Stromal cell of bone marrow (primary cell): ENCODE data around the gene BLZF1.
"Not testable (repeated sequence)": the region's sequence is repeated elsewhere in the genome, so short reads cannot be mapped to it uniquely, and the experiment has no call there.

ENCODE experiments used
- DNase-seq: peaks from one replicate; pipeline ENCODE4 v3.0.0-alpha.2; 2012; ENCODE audit warnings: low read depth

Gene BLZF1

DNA sequence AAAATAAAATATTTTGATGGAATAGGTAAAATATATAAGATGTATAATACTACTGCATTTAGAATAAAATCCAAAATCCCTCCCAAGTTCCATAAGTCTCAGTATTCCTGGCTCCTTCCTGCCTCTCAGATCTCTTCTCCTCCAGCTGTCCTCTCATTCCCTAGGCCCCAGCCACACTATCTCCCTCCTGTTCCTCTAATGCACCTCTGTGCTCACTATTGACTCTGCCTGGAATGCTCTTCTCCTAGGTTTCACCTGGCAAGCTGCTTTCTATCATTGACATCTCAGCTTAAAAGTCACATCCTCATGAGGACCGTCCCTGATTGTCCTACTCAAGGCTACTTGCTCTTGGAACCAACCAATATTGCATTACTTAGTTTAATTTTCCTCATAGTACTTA is 7.6 kb upstream of the BLZF1 start:
- DNase-seq = no peak

DNA sequence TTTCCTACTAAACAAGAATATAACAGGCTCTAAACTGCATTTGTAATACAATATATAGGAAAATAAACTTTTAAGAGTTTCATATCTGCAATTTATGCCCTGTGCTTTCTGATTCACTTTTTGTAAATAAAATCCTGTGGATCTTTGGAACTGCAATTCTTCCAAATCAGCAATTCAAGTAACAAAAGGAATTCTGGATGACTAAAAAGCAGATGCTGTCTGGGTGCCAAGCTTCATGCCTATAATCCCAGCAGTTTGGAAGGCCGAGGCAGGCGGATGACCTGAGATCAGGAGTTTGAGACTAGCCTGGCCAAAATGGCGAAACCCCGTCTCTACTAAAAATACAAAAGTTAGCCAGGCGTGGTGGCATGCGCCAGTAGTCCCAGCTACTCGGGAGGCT is 6.7 kb upstream of the BLZF1 start:
- no peak for DNase-seq

GRCh38 chr1:169363046-169363730 is 4.8 kb upstream of the BLZF1 start:
- no peak for DNase-seq

GRCh38 chr1:169364948-169365347 is 3.0 kb upstream of the BLZF1 start:
- no peak for DNase-seq

DNA sequence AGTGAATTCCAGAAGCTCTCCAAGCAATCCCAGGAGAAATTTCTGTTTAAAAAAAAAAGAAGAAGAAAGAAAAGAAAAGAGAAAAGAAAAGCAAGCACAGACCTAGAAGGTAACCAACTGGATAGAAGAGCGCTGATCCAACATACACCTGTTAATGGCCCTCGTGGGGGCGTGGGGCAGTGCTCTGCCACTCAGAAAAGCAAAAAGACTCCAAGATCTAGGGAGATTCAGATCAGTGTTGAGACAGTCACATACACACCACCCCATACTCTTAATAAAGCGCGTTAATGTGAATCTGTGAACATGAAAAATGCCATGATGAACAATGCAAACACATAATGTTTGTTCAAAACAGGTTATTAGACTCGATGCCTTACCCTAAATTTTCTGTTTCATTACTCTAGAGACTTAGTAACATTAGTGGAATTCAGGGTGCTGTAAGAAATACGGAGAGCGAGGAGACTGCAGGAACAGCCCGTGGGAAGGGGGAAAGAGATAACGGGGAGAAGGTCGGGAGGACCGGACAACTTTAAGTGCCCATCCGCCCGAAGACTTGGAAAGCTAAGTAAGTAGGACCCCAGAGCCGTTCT is 804 bp upstream of the BLZF1 start:
- no peak for DNase-seq

- DNase-seq = no peak
These were observed 393 bp downstream of the BLZF1 start for GRCh38 chr1:169368406-169368769.

DNA sequence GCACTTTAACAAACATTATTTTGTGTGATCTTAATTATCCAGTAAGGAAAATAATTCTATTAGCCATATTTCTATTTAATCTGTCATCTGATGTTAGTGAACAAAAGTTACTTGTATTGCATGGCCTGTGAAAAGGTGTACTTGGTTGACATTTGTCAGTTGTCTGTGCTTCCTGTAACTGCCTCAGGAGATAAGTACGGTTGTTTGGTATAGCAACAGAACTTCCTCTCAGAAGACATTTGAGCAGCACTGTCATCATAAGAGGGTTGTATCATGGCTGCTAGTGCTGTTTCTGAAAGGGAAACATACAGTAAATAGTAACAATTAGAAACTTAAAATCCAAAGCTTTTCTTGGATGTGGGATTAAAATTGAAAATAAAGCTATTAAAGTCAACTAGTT is 3.4 kb downstream of the BLZF1 start:
- DNase-seq = no peak

DNA sequence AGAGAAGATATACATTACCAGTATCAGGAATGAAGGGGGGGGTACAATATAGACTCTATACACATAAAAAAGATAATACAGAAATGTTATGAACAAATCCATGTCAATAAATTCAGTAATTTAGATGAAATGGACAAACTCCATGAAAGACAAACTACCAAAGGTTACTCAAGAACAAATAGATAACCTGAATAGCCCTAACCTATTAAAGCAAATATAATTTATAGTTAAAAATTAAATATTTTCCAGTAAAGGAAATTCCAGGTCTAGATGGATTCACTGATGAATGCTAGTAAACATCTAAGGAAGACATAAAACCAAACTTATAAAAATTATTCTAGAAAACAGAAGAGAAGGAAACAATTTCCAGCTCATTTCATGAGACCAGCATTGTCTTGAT is 13.2 kb downstream of the BLZF1 start:
- DNase-seq = no peak

GRCh38 chr1:169383449-169383848 is 15.5 kb downstream of the BLZF1 start:
- DNase-seq = no peak

DNA sequence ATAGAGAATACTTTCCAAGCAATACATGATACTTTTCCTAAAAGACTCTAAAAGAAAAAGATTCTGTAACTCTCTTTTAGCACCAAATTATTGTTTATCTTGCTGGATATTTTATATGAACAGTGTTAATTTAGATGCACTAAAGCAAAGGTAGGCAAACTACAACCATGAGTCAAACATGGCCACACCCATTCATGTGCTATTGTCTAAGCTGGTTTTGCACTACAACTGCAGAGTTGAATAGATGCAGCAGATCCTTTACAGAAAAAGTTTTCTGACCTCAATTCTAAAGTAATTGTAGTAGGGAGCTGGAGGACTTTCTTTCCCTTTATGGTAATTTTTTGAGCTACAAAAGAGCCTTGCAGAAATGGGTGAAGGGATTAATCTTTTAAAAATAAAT is 19.4 kb downstream of the BLZF1 start:
- DNase-seq = no peak

- DNase-seq = no peak
These were observed 22.3 kb downstream of the BLZF1 start for GRCh38 chr1:169390303-169390702.

DNA sequence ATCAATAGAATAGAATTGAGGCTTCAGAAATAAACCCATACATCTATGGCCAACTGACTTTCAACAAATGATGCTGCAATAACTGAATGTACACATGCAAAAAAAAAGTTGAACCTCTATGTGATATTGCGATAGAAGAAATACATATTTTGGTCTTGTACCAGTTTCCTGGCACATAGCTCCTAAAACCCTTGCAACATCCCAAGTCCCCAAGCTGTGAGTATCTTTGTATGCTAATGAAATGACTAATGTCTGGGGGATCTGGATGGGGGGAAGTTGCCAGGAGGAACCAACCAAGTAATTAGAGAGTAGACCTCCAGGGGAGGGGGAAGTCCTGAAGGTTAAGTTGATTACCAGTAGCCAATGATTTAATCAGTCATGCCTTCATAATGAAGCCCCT is 24.4 kb downstream of the BLZF1 start:
- no peak for DNase-seq

DNA sequence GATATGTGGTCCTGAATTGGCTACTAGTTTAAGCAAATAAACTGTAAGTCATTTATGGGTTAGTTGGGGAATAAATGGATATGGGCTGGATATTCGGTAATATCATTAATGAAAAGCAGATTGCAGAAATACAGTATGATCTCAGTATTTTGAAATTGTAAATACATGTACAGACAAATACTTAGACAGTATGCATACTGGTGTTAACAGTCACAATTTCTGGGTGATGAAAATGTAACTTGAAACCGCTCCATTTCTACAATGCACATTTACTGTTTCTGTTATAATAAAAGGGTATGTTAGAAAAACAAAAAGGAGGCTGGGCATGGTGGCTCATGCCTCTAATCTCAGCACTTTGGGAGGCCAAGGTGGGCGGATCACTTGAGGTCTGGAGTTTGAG is 28.0 kb downstream of the BLZF1 start:
- no peak for DNase-seq

GRCh38 chr1:169402578-169402977 is 34.6 kb downstream of the BLZF1 start:
- DNase-seq = not testable (repeated sequence)

GRCh38 chr1:169408340-169408739 is 40.3 kb downstream of the BLZF1 start:
- not testable (repeated sequence) for DNase-seq

- DNase-seq = no peak
These were observed 47.0 kb downstream of the BLZF1 start for GRCh38 chr1:169414952-169415351.

DNA sequence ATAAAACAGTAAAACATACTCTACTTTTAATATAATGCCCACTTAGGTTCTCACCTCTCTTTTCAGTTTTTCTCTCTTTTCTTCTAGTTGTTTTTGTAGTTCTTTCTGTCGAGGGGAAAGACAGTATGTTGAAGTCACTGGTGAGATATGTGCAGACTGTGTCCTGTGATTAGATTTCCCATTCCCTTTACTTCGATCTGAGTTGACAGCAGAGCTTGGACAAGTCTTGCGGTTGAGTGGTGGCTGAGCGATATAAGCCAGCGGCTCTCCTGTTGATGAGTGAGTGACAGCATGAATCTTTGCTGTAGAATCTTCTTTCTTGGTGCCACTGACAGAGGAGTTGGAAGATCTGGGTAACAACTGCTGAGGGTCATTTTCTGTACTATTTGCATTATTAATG is 53.3 kb downstream of the BLZF1 start:
- no peak for DNase-seq

- no peak for DNase-seq
These were observed 58.2 kb downstream of the BLZF1 start for GRCh38 chr1:169426174-169426705.

GRCh38 chr1:169427081-169427641 is 59.2 kb downstream of the BLZF1 start, which contains the start of gene CCDC181:
CCDC181 (minus strand) TSS chr1:169427474; CDS start chr1:169424927, 2,547 bp downstream.
- peak; percentile 5 for DNase-seq
